Renal pelvis (tissue), 4 donors: ENCODE results near the gene MYADM. TPM values are rescaled to one million over a fixed set of nuclear protein-coding genes. Genes with fewer than 3 reads are reported as not detected.
A peak's percentile ranks its signal among the peaks of the same experiment; 100 is the strongest.

Experiments
- DNase-seq: peaks from one replicate; pipeline ENCODE4 v3.0.0-alpha.2; 2013
- polyA plus RNA-seq, 3 donors: library from polyadenylated mRNA; unstranded; fragments of 120-200 nt; gene quantifications; one replicate each; pipeline ENCODE4 v1.2.1, GENCODE V29; 2013; ENCODE audit not compliant: insufficient read length in 3 of 3

Gene MYADM
- polyA plus RNA-seq, 3 donors = 62.7 to 79.8 (median 79.1) TPM

GRCh38 chr19:53880711-53881481, 13.2 kb downstream of the MYADM start:
- no peak for DNase-seq

- no peak for DNase-seq
These were observed 14.1 kb downstream of the MYADM start, which contains the start of gene PRKCG for GRCh38 chr19:53881482-53882390. Gene PRKCG (plus strand): TSS chr19:53882197. CDS start chr19:53882495, 298 bp downstream.

- no peak for DNase-seq
These were observed 14.8 kb downstream of the MYADM start for GRCh38 chr19:53882391-53883050.

- DNase-seq = no peak
These were observed 15.6 kb downstream of the MYADM start for GRCh38 chr19:53883231-53883661.

GRCh38 chr19:53883741-53884140, 16.1 kb downstream of the MYADM start:
- DNase-seq = no peak

- no peak for DNase-seq
These were observed 16.6 kb downstream of the MYADM start for GRCh38 chr19:53884256-53884655.

GRCh38 chr19:53885036-53885435, 17.4 kb downstream of the MYADM start:
- DNase-seq = no peak

GRCh38 chr19:53892301-53892980, 24.8 kb downstream of the MYADM start:
- DNase-seq = no peak

GRCh38 chr19:53892981-53893325, 25.3 kb downstream of the MYADM start:
- no peak for DNase-seq

- DNase-seq = no peak
These were observed 27.0 kb downstream of the MYADM start for GRCh38 chr19:53894707-53895106.

- DNase-seq = no peak
These were observed 29.0 kb downstream of the MYADM start for GRCh38 chr19:53896682-53897081.

- no peak for DNase-seq
These were observed 29.8 kb downstream of the MYADM start for GRCh38 chr19:53897459-53897858.

GRCh38 chr19:53898166-53898565, 30.5 kb downstream of the MYADM start:
- DNase-seq = no peak

GRCh38 chr19:53898636-53899341, 31.1 kb downstream of the MYADM start:
- no peak for DNase-seq

GRCh38 chr19:53900191-53900860, 32.6 kb downstream of the MYADM start:
- no peak for DNase-seq

- DNase-seq = peak; percentile 82
These were observed 35.5 kb downstream of the MYADM start for GRCh38 chr19:53903055-53903680.

GRCh38 chr19:53904909-53905308, 37.2 kb downstream of the MYADM start:
- no peak for DNase-seq

- no peak for DNase-seq
These were observed 38.1 kb downstream of the MYADM start for GRCh38 chr19:53905787-53906186.

GRCh38 chr19:53906211-53907192, 38.8 kb downstream of the MYADM start:
- no peak for DNase-seq
